K562 (cell line): ENCODE results near the gene CEP295NL. TPM values are rescaled to one million over a fixed set of nuclear protein-coding genes. Genes with fewer than 3 reads are reported as not detected.

Experiments used
- ATAC-seq: fragments of 200-7000 bp; cut with Tn5 transposase; 3 replicates; pipeline ENCODE4 v1.9.1; 2020; ENCODE audit warnings: moderate library complexity
- BruUV-seq: library from RNA; stranded (reverse); fragments of 400-500 nt; replicated peaks from 2 replicates; lab custom pipeline; 2021; lab: Mats Ljungman, UMichigan
- CTCF ChIA-PET: fragments of 300-600 bp; formaldehyde crosslinking; extraction: SDS; loops from one replicate; lab custom pipeline; 2021; ENCODE audit warnings: low intra/inter-chr PET ratio; lab: Yijun Ruan, JAX
- POLR2A ChIA-PET: fragments of 300-600, 350-650 bp; sonication (Branson Sonifier 250); formaldehyde crosslinking; extraction: SDS; loops from one replicate; lab custom pipeline; 2021; ENCODE audit warnings: antibody characterized with exemption, inconsistent platforms; lab: Yijun Ruan, JAX
- DNase-seq, 4 experiments: peaks; one replicate each; pipeline versions ENCODE4 v3.0.0 to v3.0.0-alpha.2; 2011 to 2018; ENCODE audit warnings: low spot score in 3 of 4, mixed read lengths in 3 of 4; ENCODE audit errors: extremely low read depth in 1 of 4
- FAIRE-seq: peaks from 2 replicates; lab custom pipeline; 2011; peaks lifted over from hg19 to GRCh38; lab: Jason Lieb, UNC
- H2AFZ ChIP-seq: 2 replicates; pipeline ENCODE4 v1.6.0; 2011; ENCODE audit warnings: low read depth, low read length, control low read depth, inconsistent platforms
- H3K27ac ChIP-seq: fragments of 200-600 bp; 3 replicates; pipeline ENCODE4 v1.8.0; 2011; ENCODE audit warnings: low read depth, mild to moderate bottlenecking, control low read depth, inconsistent platforms, low read length, moderate library complexity, mixed read lengths; ENCODE audit errors: extremely low read depth
- H3K27me3 ChIP-seq, 2 experiments: fragments of 300-600 bp in 1 of 2; 2 replicates in 1 of 2; 3 replicates in 1 of 2; pipeline versions ENCODE4 v1.6.0 to v1.8.0; 2011; ENCODE audit warnings: inconsistent platforms in 2 of 2, low read length in 2 of 2, mild to moderate bottlenecking in 1 of 2, mixed read lengths in 1 of 2, moderate library complexity in 1 of 2; ENCODE audit not compliant: control insufficient read depth in 2 of 2, insufficient read depth in 2 of 2
- H3K36me3 ChIP-seq: fragments of 300-600 bp; 3 replicates; pipeline ENCODE4 v1.8.0; 2011; ENCODE audit warnings: mild to moderate bottlenecking, low read length, inconsistent platforms; ENCODE audit not compliant: control insufficient read depth, insufficient read depth
- H3K4me1 ChIP-seq, 2 experiments: fragments of 200-600 bp in 1 of 2; replicated peaks in 1 of 2; 2 replicates in 1 of 2; 3 replicates in 1 of 2; pipeline versions ENCODE4 v1.5.1 to v1.8.0; 2011; ENCODE audit warnings: inconsistent platforms in 2 of 2, low read length in 2 of 2, mild to moderate bottlenecking in 1 of 2, mixed read lengths in 1 of 2, moderate library complexity in 1 of 2; ENCODE audit not compliant: control insufficient read depth in 2 of 2, insufficient read depth in 2 of 2
- H3K4me2 ChIP-seq: 2 replicates; pipeline ENCODE4 v1.6.1; 2011; ENCODE audit warnings: low read length, control low read depth, inconsistent platforms, mixed read lengths; ENCODE audit not compliant: insufficient read depth
- H3K4me3 ChIP-seq: fragments of 200-600 bp; sonication (generic), shearing (Covaris generic); 2 replicates; pipeline ENCODE4 v1.5.1; 2016; ENCODE audit warnings: control low read depth, inconsistent platforms
- H3K79me2 ChIP-seq: fragments of 200-600 bp; 3 replicates; pipeline ENCODE4 v1.8.0; 2011; ENCODE audit warnings: low read length, inconsistent platforms; ENCODE audit not compliant: control insufficient read depth, insufficient read depth
- H3K9ac ChIP-seq, 2 experiments: 2 replicates each; pipeline versions ENCODE4 v1.6.0 to v1.6.1; 2011; ENCODE audit warnings: low read depth in 2 of 2, low read length in 2 of 2, control low read depth in 1 of 2, inconsistent platforms in 1 of 2, mild to moderate bottlenecking in 1 of 2, mixed read lengths in 1 of 2; ENCODE audit not compliant: insufficient read depth in 1 of 2
- H3K9me1 ChIP-seq: one replicate; pipeline ENCODE4 v1.6.0; 2011; ENCODE audit warnings: inconsistent platforms, mild to moderate bottlenecking, low read length, moderate library complexity; ENCODE audit not compliant: control insufficient read depth, insufficient read depth
- H3K9me3 ChIP-seq: replicated peaks from 2 replicates; pipeline ENCODE4 v1.5.1; 2011; ENCODE audit warnings: low read depth, low read length, inconsistent platforms; ENCODE audit not compliant: control insufficient read depth, insufficient read depth
- H4K20me1 ChIP-seq: replicated peaks from 2 replicates; pipeline ENCODE4 v1.6.1; 2011; ENCODE audit warnings: low read length, inconsistent platforms, mixed read lengths; ENCODE audit not compliant: control insufficient read depth, insufficient read depth
- ARNT ChIP-seq, 2 experiments: fragments of 450-650 bp; IDR thresholded peaks; 2 replicates each; pipeline ENCODE4 v1.6.1; 2016; ENCODE audit warnings: mild to moderate bottlenecking in 1 of 2
- GTF2A2 ChIP-seq: IDR thresholded peaks from 2 replicates; pipeline ENCODE4 v1.6.1; 2016; ENCODE audit warnings: mild to moderate bottlenecking, missing genetic modification characterization, missing compliant biosample characterization
- MYNN ChIP-seq, 2 experiments: sonication (generic); formaldehyde crosslinking in 1 of 2; IDR thresholded peaks; 2 replicates each; pipeline versions ENCODE4 v1.5.0 to v1.6.1; 2016 to 2020; ENCODE audit warnings: antibody characterized with exemption in 1 of 2, missing genetic modification reagents in 1 of 2
- NCOA1 ChIP-seq: fragments of 450-650 bp; IDR thresholded peaks from 2 replicates; pipeline ENCODE4 v1.6.1; 2016; ENCODE audit warnings: low read depth
- NR2C2 ChIP-seq, 2 experiments: fragments of 200-800 bp in 1 of 2; sonication (Bioruptor generic) in 1 of 2; sonication (generic) in 1 of 2; formaldehyde crosslinking in 1 of 2; IDR thresholded peaks; 2 replicates each; pipeline versions ENCODE4 v1.6.1 to v1.8.0; 2016 to 2022; ENCODE audit warnings: mild to moderate bottlenecking in 1 of 2, missing compliant biosample characterization in 1 of 2, missing genetic modification characterization in 1 of 2, missing genetic modification reagents in 1 of 2
- PHF20 ChIP-seq: fragments of 450-650 bp; IDR thresholded peaks from 2 replicates; pipeline ENCODE4 v1.6.1; 2018; ENCODE audit not compliant: partially characterized antibody
- PRMT5 ChIP-seq: sonication (generic); formaldehyde crosslinking; IDR thresholded peaks from 2 replicates; pipeline ENCODE4 v1.5.0; 2020; ENCODE audit warnings: missing genetic modification reagents
- ZBTB8A ChIP-seq: fragments of 450-650 bp; IDR thresholded peaks from 2 replicates; pipeline ENCODE4 v1.6.1; 2018; ENCODE audit warnings: mild to moderate bottlenecking, moderate library complexity; ENCODE audit not compliant: partially characterized antibody
- ZNF274 ChIP-seq: IDR thresholded peaks from 2 replicates; pipeline ENCODE4 v1.6.1; 2011; ENCODE audit warnings: low read depth, mild to moderate bottlenecking, low read length, moderate library complexity, borderline replicate concordance
- ZNF584 ChIP-seq: fragments of 200-800 bp; sonication (Bioruptor generic); IDR thresholded peaks from 2 replicates; pipeline ENCODE4 v1.6.1; 2016; ENCODE audit warnings: low read depth, mild to moderate bottlenecking, missing genetic modification characterization, missing compliant biosample characterization
- ZNF696 ChIP-seq: fragments of 250-450 bp; sonication (Bioruptor Pico); conservative IDR thresholded peaks from 2 replicates; pipeline ENCODE4 v1.4.0; 2020; ENCODE audit warnings: mild to moderate bottlenecking, moderate library complexity
- WGBS: fragments of 100-300 bp; shearing (Covaris generic); methylation state at CpG from one replicate; pipeline ENCODE4 v1.1.6; 2016; ENCODE audit warnings: low coverage, mixed read lengths; ENCODE audit not compliant: insufficient coverage; ENCODE audit errors: missing lambda C conversion rate; 5-methylcytosine and 5-hydroxymethylcytosine counted together
- in situ Hi-C: fragments of 300-500 bp; cut with MboI; formaldehyde crosslinking; loops from 4 replicates; pipeline ENCODE4 v1.15.0; 2018; ENCODE audit warnings: inconsistent platforms, mixed read lengths
- intact Hi-C: fragments of 100-400 bp; cut with micrococcal nuclease; formaldehyde crosslinking; loops from 2 replicates; pipeline ENCODE4 v1.14.2; 2022
- polyA plus RNA-seq, 8 experiments: library from polyadenylated mRNA; depleted of rRNA in 4 of 8; stranded (reverse) in 5 of 8; unstranded in 3 of 8; fragments of >200 nt; fragmentation: Nextera tagmentation in 2 of 8; fragmentation: Illumina TruSeq in 1 of 8; extraction: Ambion mirVana in 2 of 8; extraction: Trizol in 1 of 8; gene quantifications; 2 replicates each; pipeline versions ENCODE4 v1.2.1 to v1.2.3, GENCODE V29; 2011 to 2014; ENCODE audit warnings: inconsistent platforms in 1 of 8, missing spikeins in 1 of 8
- total RNA-seq, 7 experiments: library from RNA; depleted of rRNA in 6 of 7; stranded (reverse); fragments of >200 nt in 6 of 7; fragmentation: Illumina TruSeq in 2 of 7; extraction: Trizol in 2 of 7; gene quantifications; 2 replicates each; pipeline versions ENCODE4 v1.2.1 to v1.2.3, GENCODE V29; 2011 to 2021; ENCODE audit warnings: low replicate concordance in 1 of 7
- TF ChIP-seq, protein P1 (sequence below): sonication (generic); formaldehyde crosslinking; IDR thresholded peaks from 2 replicates; pipeline ENCODE4 v1.8.0; 2022; ENCODE audit warnings: missing genetic modification reagents, mild to moderate bottlenecking, borderline replicate concordance

Gene CEP295NL
- total and polyA plus RNA-seq, 9 of the 15 experiments (the other 6 are each of a cell fraction or from before 2014, with no cell fraction given), result not detected

GRCh38 chr17:78917451-78918275 is 14.7 kb upstream of the CEP295NL start:
- Histone ChIP-seq H3K9ac (no peak overlapping the region), H3K4me3 (no peak overlapping the region), H3K27ac (no peak overlapping the region), H3K4me2 (no peak overlapping the region), H3K4me1 (peaks cover 0 to 8% of the 10 kb centered on the region in 2 experiments; a peak in 2 of 5 replicates), H4K20me1 (peaks cover 18% of the 10 kb centered on the region), H3K27me3 (peaks cover 49 to 83% of the 10 kb centered on the region in 2 experiments), H3K9me1 (no peaks in the 10 kb centered on the region), H3K79me2 (no peaks in the 10 kb centered on the region), H2AFZ (no peak overlapping the region), H3K36me3 (no peaks in the 10 kb centered on the region), H3K9me3 (no peaks in the 10 kb centered on the region)
- in situ Hi-C loops, result no loop called here
- DNase-seq, result no peak
- no peak for ATAC-seq
- 11% methylated on average over 20 of the region's 21 CpGs for WGBS
- ChIA-PET POLR2A (interaction anchor here (0.7 to 1.0 kb wide), 2 partner anchors 12 to 66 kb away, joined by 3 to 4 read pairs; no protein-coding TSS in a partner anchor), CTCF (no interaction called here)
- no TSS peak for BruUV-seq
- intact Hi-C loops, result no loop called here
- FAIRE-seq, result no peak
- TF ChIP-seq GTF2A2 (tag), result no peak
- no peak for TF ChIP-seq ZNF696 (CRISPR knock-in tag)
- no peak for TF ChIP-seq NCOA1
- TF ChIP-seq PRMT5, result no peak
- no peak for TF ChIP-seq ZNF584
- no peak for TF ChIP-seq NR2C2 (CRISPR knock-in tag; IDR thresholded peaks at IDR 0.05)
- TF ChIP-seq NR2C2 (tag; IDR thresholded peaks at IDR 0.05), result no peak
- no peak for TF ChIP-seq ZBTB8A
- TF ChIP-seq, protein P1, sequence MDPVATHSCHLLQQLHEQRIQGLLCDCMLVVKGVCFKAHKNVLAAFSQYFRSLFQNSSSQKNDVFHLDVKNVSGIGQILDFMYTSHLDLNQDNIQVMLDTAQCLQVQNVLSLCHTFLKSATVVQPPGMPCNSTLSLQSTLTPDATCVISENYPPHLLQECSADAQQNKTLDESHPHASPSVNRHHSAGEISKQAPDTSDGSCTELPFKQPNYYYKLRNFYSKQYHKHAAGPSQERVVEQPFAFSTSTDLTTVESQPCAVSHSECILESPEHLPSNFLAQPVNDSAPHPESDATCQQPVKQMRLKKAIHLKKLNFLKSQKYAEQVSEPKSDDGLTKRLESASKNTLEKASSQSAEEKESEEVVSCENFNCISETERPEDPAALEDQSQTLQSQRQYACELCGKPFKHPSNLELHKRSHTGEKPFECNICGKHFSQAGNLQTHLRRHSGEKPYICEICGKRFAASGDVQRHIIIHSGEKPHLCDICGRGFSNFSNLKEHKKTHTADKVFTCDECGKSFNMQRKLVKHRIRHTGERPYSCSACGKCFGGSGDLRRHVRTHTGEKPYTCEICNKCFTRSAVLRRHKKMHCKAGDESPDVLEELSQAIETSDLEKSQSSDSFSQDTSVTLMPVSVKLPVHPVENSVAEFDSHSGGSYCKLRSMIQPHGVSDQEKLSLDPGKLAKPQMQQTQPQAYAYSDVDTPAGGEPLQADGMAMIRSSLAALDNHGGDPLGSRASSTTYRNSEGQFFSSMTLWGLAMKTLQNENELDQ (CRISPR knock-in tag), result no peak
- TF ChIP-seq ZNF274, result no peak
- no peak for TF ChIP-seq PHF20
- no peak for TF ChIP-seq ARNT (IDR thresholded peaks at IDR 0.05)
- TF ChIP-seq MYNN (IDR thresholded peaks at IDR 0.05), result no peak
- no peak for TF ChIP-seq MYNN (CRISPR knock-in tag; IDR thresholded peaks at IDR 0.05)
